Renal cortical epithelial cell (primary cell): ENCODE results near the gene SP6. TPM values are rescaled to one million over a fixed set of nuclear protein-coding genes. Genes with fewer than 3 reads are reported as not detected.
A peak's percentile ranks its signal among the peaks of the same experiment; 100 is the strongest.

Experiments
- DNase-seq: peaks from one replicate; pipeline ENCODE4 v3.0.0-alpha.2; 2011; ENCODE audit warnings: low read depth
- total RNA-seq: library from RNA; depleted of rRNA; stranded (reverse); fragments of >200 nt; gene quantifications from 2 replicates; pipeline ENCODE4 v1.2.3, GENCODE V29; 2014

Gene SP6
- total RNA-seq: 0.87 and 1.2 TPM in 2 replicates

DNA sequence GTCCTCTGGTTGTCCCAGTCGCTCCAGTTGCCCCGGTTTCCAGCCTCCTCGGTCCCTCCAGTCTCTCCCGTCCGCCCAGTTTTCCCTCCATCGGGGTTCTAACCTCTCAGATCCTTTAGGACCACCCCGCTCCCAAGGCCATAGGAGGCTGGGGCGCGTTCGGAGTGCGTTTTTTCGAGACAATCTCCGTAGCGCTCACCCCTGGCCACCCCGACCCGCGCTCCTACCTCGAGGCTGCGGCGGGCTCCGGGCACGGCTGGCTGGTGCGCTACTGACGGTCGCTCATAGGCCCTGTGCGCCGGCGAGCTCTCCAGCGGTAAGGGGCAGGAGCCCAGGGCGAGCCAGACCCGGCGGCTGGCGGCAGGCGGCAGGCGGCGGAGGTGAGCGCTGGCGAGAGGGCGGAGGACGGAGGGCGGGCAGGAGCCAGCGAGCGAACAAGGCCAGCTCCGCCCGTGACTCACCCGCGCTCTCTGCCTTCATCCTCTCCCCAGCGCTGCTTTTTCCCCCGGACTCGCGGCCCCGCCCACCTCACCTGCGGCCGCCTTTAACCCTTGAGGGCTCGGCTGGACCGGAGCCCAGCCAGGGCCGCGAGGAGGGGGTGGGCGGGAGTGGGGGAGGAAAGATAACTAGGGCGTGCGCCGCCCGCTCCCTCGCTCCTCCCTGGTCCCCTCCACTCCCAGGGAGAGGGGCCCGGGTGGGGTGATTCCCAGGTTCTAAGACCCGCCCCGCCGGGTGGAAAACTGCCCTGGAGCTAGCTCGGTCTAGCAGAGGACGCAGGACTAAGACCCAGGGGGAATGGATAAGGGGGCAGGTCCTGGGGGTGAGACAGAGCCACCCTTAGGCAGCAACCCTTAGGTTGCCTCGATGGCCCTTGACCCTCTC lies at the start of gene SP6:
Gene SP6 (minus strand): TSS at position 472 of the 882 bp plus-strand sequence. CDS start 2,734 bp downstream, outside the sequence.
- peak; percentile 57 for DNase-seq

DNA sequence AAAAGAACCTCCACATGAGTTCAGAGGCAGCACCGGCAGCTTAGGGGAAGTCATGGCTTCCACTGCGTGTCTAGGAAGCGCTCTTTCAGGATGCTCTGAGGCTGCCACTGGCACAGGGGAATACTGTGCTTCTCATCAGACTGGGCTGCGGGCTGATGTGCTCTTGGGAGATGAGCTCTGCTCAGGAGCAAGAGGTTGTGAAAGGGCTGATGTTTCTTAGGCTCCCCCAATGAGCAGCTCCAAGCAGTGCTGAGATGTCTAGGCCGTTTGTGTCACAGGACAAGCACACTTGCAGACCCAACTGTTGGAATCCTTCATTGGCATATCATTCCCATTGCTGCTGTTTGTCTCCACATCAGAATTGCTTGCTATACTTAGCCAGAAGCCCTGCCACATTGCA lies 48.7 kb upstream of the SP6 start:
- no peak for DNase-seq

DNA sequence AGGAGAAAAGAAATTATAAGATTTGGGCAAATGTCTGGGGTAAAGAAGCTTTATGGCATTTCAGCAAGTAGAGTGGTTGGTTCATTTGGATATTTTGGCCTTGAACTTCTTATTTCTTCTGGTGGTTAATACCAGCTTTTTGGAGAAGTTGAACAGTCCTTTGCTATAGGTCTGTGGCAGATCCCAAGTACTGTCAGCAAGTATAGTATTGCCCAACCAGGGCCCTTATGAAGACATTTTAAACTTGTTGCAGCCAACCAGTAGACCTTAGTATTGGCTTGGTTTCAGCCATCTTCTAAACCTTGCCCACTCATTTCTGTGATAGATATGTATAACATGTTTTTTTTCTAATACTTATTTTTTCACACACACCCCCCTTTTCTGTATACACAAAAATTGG lies 47.3 kb upstream of the SP6 start:
- DNase-seq: no peak

DNA sequence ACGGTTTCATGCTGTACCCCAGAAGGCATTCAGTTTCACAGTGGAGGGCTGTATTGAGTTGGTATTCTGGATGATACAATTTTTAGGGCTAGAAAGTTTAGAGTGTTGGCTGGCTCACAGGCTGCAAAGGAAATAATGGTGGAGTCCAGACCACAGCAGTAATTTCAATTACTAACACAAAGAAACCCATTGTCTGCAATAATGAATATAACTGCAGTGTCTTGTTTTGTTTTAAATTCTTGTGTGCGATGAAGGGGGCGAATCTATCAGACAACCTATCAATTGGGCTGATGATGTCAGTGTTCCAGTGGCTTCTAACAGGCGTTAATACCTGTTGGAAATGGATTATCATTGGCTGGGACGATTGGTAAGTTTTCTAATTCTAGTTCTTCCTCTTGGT lies 46.6 kb upstream of the SP6 start:
- DNase-seq: no peak

DNA sequence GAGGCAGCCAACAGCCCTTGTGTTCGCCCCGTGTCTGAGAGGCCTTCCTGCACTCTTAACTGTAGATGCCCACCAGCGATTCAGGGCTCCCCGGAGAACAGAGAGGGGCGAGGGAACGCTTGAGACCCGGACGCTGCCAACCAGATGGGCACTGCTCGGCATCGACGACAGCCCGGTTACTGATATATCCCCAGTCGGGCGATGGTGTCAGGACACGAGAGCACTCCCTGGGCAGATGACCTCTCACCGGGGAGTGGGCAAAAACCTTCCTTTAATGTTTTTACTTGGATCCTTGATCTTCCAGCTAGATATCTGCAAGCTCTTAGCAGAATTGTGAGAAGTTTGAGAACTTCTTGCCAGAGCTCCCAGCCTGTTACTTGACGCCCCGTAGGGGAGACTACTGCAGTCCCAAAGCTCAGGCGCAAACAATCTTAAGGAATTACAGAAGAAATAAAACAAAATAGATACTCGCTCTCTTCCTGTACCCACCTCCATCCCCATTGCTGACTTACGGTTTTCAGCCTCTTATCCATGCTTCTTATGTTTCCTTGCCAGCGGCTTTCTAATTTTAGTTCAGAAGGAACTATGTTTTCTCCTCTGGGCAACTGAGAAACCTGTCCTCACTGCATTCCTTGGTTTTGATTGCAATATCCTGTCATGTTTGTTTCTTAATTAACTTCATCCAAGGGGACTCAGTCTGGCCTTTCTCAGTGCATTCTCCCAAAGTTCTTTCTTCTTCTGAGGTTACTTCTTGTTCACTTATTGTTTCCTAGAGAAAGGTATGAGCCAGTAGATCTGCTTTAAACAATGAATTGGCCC lies 45.9 kb upstream of the SP6 start:
- DNase-seq: no peak

DNA sequence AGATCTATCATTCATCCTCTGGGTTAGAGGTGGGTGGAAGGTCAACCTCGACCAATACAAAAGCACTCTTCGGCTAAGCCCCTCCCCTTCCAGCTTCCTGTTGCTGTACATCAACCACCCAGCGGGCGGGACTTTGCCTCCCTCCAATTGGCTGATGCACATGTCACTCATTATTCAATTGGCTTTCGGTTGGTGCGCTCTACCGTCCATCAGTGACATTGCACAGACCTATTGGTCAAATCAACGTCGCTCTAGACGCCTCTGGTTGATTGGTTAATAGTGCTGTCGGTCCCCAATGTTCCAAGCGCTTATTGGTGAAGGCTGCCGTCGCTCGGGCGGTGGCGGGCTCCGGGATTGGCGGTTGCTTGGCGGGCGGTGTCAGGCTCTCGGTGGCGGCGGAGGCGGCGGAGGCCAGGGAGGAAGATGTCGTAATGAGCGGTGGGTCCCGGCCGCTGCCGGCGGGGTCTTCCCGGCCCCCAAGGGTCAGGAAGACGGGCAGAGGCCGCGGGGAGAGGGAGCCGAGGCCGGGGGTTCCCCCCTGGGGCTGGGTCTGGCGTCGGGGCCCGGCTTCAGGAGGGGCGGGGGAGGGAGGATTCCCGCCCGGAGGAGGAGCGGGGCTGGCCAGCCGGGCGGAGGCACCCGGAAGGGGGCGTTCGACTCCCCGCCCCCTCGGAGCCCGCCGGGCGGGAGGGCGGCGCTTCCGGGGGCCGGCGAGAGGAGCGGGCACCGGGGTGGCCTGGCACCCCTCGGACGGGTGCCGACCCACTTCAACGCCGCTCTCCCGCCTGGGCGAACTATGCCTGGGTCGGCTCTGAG lies 45.1 kb upstream of the SP6 start, which contains the start of gene SP2:
Gene SP2 (plus strand): TSS at position 381 of the 816 bp plus-strand sequence. CDS start 51 bp downstream, at position 432.
- peak; percentile 100 for DNase-seq

DNA sequence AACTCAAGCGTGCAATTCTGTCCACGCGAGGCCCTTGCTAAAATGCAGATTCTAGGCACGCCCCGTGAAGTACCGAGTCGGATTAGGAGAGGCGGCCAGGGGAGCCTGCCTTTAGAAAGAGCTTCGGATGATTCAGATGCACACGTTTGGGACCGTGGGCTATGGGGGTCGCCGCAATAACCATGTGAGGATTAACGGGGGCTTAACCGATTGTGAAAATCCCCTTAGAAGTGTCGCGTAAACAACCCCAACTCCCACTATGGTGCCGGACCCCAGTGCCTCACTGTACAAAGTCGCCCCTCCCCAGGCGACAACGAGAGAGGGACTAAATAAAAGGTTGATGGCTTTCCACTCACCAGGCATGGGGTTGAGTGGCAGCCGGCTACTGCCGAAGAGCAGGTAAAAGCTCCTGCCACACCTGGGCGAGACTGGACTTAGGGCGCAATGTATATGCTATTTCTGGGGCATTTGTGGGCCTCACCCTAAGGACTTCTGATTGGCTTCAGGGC lies 44.4 kb upstream of the SP6 start:
- DNase-seq: no peak

DNA sequence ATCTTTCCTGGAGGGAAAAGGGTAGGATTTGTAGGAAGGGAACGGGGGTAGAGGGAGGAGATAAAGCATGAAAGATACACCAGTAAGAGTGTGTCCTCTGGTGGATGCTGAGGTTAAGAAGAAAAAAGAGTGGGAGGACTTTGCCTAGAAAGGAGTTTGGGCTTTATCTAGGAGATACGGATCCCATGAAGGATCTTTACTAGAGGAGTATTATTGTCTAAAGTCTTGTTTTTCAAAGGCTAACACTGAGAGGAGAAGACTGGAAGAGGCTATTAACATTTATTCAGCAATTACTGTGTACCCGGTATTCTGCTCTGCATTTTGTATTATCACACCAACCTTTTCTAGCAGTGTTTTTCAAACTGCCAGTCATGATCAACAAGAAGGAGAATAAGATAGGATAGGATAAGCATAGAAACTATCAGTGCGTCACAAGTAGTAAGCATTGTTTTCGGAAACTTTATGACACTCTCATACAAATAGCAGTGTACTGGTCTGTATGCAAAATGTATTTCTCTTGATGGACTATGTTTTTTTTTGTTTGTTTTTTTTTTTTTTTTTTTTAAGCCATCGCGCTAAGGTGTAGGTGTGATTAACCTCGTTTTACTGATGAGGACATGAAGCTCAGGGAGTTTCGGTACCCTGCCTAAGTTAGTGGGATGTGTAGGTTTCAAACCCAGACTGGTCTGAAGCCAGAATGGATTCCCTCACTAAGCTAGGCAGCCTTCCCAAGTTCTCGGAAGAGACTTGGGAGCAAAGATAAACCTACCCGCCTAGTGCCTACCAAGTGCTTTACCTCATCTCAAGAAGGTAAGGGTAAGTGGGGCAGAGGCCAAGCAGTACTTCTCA lies 43.8 kb upstream of the SP6 start:
- no peak for DNase-seq

DNA sequence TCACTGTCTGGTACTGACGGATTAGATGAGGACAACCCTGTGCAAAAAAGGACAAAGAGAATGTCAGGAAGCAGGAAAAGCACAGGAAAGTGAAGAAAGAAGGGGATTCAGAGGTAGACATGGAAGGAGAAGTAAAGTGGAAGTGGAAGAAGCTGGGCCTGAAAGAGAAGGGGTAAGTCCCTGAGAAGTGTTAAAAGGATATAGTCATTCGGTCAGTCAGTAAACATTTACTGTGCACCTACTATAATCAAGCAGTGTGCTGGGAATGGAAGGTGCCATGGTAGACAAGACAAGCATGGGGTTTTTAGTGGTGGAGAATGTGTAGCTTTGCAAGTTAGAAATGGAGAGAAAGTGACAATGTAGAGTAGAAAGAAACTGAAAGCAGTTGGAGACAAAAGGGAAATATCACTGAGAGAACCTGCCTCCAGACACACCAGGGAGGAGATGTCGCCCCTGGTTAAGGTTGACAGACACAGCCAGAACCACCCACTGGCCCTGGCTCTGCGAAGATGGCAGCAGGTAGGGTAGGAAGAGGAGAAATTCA lies 40.7 kb upstream of the SP6 start:
- DNase-seq: no peak

DNA sequence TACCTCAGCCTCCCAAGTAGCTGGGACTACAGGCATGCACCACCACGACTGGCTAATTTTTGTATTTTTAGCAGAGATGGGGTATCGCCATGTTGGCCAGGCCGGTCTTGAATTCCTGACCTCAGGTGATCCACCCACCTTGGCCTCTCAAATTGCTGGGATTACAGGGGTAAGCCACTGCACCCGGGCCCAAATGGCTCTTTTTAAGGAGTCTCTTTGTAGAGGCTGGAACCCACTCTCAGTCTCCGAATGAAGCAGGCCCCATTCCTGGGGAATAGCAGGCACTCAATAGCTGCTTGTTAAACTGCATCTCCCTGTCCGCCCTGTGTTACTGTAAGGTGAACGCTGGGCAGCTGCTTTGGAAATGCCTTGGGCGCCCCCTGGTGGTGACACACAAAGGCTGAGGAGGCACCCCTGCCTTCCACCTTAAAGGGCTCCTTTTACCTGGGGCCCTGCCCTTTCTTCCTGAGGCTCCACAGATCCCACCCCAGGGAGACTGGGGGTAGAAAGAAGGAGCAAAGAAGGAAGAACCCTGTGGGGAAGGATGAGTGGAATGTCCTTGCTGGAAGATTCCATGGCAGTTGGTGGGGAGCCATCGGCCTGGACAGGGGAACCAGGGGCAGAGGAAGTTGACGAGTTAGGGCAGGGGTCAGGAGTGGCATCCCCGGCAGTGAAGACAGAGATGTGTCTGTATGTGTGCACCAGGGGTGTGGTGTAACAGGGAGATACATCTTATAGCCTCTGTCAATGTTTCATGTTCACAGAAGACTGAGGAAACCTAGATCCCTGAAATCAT lies 39.0 kb upstream of the SP6 start:
- DNase-seq: peak; percentile 60

DNA sequence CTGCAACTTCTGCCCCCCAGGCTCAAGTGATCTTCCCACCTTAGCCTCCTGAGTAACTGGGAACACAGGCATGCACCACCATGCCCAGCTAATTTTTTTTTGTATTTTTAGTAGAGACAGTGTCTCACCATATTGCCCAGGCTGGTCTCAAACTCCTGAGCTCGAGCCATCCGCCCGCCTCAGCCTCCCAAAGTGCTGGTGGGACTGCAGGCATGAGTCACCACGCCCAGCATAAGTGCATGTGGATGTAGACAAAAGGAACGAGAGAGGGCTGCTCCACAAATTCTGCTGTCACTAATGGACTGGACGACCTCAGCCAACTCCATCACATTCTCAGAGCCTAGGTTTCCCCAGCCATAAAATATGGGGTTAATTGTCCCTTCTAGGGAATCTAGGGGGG lies 37.3 kb upstream of the SP6 start:
- no peak for DNase-seq

DNA sequence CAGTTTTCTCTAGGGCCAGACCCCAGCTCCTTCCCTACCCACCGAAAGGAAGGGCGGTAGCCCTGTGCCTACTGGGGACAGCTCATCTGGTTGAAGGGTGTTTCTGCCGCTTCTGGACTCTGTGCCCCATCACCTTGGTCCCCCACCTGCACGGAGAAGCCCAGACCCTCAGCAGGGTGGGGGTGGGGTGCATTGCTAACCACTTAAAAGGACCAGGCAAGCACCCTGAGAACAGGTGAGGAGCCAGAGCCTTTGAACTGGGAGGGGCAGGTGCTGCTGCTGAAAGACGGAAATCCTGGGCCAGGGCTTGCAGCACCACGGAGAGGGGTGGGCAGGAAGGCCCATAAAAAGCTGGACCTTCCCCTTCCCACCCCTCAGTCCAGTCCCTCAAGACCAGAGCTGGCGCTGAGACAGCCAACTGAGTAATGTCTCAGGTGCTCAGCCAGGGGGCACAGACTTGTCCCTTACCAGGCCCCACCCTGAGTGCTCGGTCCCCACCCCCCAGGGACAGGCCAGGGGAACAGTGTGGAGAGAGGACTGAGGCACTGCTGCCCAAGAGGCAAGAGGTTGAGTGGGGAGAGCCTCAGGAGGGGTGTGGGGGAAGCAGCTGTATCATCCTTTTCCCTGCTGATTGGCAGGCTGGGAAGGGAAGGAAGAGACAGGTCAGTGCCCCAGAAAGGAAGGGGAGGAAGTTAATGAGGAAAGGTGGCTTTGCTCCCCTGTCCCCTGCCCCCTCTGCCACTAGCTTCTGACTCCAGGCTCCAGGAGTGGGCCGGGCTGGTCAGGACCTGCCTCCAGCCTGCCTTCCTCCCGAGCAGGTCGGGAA lies 34.2 kb upstream of the SP6 start:
- no peak for DNase-seq

DNA sequence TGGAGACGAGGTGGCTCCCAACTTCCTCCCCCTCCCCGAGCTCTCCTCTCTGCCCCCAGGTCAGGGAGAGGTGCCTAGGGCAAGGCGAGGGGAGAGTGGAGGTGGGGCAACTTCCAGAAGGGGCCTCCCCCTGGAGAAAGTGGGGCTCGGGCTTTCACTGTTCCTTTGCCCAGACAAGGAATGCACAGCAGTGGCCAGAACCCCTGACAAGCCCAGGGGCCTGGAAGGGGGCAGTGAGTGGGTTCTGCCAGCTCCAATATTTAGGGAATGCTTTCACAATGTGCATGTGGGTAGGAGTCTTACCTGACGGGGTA lies 33.4 kb upstream of the SP6 start:
- no peak for DNase-seq

DNA sequence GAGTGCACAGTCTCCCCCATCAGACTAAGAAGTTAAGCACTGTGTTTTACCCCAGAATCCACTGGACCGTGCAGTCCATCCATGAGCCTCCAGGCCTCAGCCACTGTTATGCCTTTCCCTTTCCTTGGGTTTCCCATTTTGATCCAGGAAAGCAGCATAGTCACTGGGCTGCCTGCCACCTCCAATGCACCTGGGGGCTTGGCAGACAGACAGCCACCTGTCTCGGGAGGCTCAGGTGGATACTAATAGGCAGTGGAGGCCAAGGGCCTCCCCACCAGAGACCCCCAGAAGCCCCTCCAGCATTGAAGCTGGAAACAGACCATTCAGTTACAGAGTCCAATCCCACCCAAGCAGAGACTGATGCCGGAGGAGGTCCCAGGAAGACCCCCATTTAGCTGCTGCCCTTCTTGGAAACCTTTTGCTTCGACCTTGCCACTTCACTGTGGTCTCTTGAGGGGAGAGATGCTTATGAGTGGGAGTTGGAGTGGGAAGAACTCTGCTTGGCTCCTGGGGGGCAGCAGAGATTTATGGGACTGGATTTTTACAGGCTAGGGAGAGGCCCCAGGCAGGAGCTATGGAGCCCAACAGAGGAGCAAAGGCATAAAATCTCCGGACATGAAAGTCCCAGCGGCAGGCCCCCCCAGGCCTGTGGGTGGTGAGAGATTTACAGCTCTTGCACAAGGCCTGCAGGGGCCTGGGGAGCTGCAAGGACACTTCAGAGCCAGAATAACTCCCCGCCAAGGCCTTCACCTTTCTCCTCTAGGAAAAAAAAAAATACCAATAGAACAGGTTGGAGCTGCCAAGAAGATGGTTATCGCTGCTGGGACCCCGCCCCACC lies 32.8 kb upstream of the SP6 start:
- DNase-seq: no peak

DNA sequence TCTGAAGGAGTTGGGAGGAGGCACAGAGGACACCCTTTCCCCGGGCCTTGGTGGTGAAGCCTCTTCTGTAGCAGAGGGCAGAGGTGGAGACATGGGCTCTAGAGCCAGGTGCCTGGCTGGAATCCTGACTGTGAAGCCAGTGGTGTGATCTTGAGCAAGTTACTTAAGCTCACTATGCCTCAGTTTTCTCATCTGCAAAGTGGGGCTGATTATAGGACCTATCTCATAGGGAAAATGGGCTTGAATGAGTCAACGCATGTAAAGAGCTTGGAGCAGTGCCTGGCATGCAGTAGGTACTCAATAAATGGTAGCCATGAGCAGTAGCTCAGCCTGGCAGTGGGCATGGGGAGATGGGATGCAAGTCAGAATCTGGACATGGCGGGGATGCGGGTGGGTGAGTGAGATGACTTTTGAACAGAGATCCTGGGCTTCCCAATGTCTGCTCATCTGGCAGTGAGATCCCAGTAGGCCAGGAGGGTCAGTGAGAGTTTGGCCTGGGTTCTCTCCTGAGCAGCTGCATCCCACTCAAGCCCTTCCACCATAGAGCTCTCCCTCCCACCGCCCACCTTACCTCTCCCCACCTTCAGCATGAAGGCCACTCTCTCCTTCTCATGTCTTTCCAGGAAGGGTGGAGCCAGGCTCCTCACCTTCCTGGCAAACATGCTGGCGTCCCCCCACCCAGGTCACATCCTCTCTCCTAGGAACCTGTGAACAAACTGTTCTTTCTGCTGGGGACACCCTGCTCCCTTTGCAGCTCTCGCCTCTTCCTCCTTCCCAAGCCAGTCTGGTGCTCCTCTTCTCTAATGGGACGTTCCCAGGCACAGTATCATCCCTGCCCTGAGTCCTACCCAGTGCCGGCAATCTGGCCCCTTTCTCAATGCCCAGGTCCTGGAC lies 32.0 kb upstream of the SP6 start:
- no peak for DNase-seq

DNA sequence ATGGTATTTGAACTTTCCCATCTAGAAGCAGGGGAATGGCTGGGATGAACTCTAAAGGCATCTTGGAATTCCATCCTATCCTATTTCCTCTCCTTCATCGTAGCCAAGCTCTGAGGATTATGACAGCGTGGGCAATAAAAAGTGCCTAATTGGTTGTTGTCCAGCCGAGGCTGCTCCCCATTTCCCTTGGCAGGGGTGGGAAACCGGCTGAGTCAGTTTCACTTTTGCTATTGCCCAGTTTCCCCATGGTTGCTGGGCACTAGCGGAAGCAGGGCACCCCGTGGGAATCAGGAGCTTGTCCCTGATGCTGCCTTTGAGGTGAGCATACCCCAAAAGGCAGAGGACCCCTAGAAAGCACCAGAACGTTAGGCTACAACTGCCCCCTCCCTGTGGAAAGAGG lies 31.3 kb upstream of the SP6 start:
- DNase-seq: no peak
